Gastrocnemius medialis (tissue), 4 donors: ENCODE results near the gene ATP2A2.

Experiments used
- CTCF ChIP-seq, 5 experiments: fragments of 450-650 bp in 3 of 5; fragments of 200-600 bp in 2 of 5; sonication (generic) in 2 of 5; IDR thresholded peaks in 4 of 5; conservative IDR thresholded peaks in 1 of 5; 1 replicate in 4 of 5; 2 replicates in 1 of 5; pipeline ENCODE4 v1.5.1; 2016 to 2019; ENCODE audit warnings: antibody characterized with exemption in 5 of 5, mild to moderate bottlenecking in 3 of 5, moderate library complexity in 3 of 5
- POLR2A ChIP-seq, 2 donors: fragments of 450-650 bp; IDR thresholded peaks; one replicate each; pipeline ENCODE4 v1.6.1; 2017; ENCODE audit warnings: antibody characterized with exemption in 2 of 2, mild to moderate bottlenecking in 2 of 2, moderate library complexity in 2 of 2

- TF ChIP-seq CTCF (IDR thresholded peaks at IDR 0.05 in 4 of 5, conservative IDR thresholded peaks at IDR 0.05 in 1 of 5) (no peak), POLR2A (IDR thresholded peaks at IDR 0.05) (peak in 1 of 2 donors; percentile 13)
These were observed 677 bp downstream of the ATP2A2 start for GRCh38 chr12:110281549-110282299.
